ENCODE measurements around the gene GPR55. TPM values are rescaled to one million over a fixed set of nuclear protein-coding genes. Genes with fewer than 3 reads are reported as not detected.

The GPR55 gene
- total RNA-seq, 2 donors from 2014 or later: not detected

DNA sequence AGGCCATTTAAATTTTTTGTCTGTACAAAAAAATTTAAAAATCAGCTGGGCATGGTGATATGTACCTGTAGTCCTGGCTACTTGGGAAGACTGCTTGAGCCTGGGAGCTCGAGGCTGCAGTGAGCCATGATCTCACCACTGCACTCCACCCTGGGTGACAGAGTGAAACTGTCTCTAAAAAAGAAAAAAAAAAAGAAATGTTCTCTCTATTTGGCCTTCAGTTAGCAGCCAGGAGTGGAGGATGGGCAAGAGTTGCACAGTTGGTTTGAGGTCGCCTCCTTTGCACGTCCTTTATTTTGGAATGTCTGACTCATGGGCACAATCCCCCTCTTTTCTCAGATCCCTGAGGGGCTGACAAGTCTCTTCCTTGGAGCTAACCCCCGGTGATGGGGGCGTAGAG is 34.0 kb downstream of the GPR55 start:
- TF ChIP-seq POLR2A (IDR thresholded peaks at IDR 0.05): no peak
- TF ChIP-seq, protein P1, sequence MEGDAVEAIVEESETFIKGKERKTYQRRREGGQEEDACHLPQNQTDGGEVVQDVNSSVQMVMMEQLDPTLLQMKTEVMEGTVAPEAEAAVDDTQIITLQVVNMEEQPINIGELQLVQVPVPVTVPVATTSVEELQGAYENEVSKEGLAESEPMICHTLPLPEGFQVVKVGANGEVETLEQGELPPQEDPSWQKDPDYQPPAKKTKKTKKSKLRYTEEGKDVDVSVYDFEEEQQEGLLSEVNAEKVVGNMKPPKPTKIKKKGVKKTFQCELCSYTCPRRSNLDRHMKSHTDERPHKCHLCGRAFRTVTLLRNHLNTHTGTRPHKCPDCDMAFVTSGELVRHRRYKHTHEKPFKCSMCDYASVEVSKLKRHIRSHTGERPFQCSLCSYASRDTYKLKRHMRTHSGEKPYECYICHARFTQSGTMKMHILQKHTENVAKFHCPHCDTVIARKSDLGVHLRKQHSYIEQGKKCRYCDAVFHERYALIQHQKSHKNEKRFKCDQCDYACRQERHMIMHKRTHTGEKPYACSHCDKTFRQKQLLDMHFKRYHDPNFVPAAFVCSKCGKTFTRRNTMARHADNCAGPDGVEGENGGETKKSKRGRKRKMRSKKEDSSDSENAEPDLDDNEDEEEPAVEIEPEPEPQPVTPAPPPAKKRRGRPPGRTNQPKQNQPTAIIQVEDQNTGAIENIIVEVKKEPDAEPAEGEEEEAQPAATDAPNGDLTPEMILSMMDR (IDR thresholded peaks at IDR 0.05): no peak
- ATAC-seq: no peak
- Histone ChIP-seq H3K27ac (no peak overlapping the region), H3K27me3 (no peaks in the 10 kb centered on the region), H3K36me3 (replicated peaks in 1 of 2; ENCODE audit: insufficient read depth in 1 of 2, low read depth in 2 of 2) (no peaks in the 10 kb centered on the region), H3K4me1 (peaks cover 9% of the 10 kb centered on the region), H3K4me3 (no peak overlapping the region), H3K9me3 (no peaks in the 10 kb centered on the region)
- DNase-seq: no peak
- WGBS, 2 donors: 43 to 55% methylated on average over 5 of the region's 5 CpGs
- intact Hi-C loops (cut with DNase I): no loop called here

DNA sequence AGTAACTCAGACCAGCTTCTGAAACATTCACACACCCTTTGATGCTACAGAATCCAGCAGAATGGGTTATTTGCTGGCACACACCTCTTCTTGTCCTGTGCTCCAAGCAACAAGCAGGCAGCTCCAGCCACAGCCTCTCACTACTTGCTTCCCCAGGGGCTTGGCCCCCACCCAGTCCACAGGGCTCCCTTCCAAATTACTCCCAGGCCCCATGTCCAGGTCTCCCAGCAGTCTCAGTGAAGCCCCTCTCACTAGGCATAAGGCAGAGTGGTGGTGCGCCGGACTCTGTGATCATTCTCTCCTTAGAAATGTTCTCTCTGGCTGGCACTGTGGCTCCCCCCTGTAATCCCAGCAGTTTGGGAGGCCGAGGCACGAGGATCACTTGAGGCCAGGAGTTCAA is 34.4 kb downstream of the GPR55 start:
- Histone ChIP-seq H3K36me3 (replicated peaks in 1 of 2; ENCODE audit: insufficient read depth in 1 of 2, low read depth in 2 of 2) (no peaks in the 10 kb centered on the region), H3K27me3 (no peaks in the 10 kb centered on the region), H3K4me1 (peaks cover 4% of the 10 kb centered on the region), H3K9me3 (no peaks in the 10 kb centered on the region), H3K4me3 (no peak overlapping the region), H3K27ac (no peak overlapping the region)
- no peak for ATAC-seq
- 79 to 86% methylated on average over 4 of the region's 4 CpGs for WGBS, 2 donors
- no peak for DNase-seq
- TF ChIP-seq POLR2A (IDR thresholded peaks at IDR 0.05): no peak
- TF ChIP-seq, protein P1 (IDR thresholded peaks at IDR 0.05): no peak
- intact Hi-C loops (cut with DNase I): no loop called here

DNA sequence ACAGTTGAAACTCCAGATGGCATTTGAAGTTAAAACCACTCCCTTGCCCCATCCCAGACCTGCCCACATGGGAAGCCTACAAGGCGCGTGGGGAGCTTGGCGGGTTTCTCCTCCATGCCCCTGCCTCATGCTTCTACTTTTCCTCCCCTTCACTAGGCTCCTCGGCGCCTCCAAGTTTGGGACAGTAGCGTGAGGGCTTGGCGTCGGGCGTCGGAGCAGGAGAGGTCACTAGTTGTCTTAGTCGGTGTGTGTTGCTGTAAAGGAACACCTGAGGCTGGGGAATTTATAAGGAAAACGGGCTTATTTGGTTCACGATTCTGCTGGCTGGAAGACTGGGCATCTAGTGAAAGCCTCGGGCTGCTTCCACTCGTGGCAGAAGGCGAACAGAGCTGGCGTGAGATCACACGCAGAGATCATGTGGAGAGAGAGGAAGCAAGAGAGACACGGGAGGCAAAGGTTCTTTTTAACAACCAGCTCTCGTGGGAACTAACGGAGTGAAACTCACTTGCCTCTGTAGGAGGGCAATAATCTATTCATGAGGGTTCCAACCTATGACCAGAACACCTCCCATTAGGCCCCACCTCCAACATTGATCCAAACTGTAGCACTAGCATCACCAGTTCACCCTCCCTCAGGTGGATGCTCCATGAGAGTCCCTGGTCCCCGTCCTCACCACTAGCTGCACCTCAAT is 35.0 kb downstream of the GPR55 start:
- intact Hi-C loops (cut with DNase I): no loop called here
- H3K36me3 ChIP-seq (replicated peaks in 1 of 2; ENCODE audit: insufficient read depth in 1 of 2, low read depth in 2 of 2): no peaks in the 10 kb centered on the region
- H3K9me3 ChIP-seq: no peaks in the 10 kb centered on the region
- H3K27ac ChIP-seq: no peak overlapping the region
- no peak for DNase-seq
- H3K4me1 ChIP-seq: no peaks in the 10 kb centered on the region
- TF ChIP-seq POLR2A (IDR thresholded peaks at IDR 0.05): no peak
- TF ChIP-seq, protein P1 (IDR thresholded peaks at IDR 0.05): no peak
- H3K4me3 ChIP-seq: no peak overlapping the region
- no peaks in the 10 kb centered on the region for H3K27me3 ChIP-seq
- WGBS, 2 donors: 78 to 81% methylated on average over 22 of the region's 22 CpGs
- no peak for ATAC-seq

DNA sequence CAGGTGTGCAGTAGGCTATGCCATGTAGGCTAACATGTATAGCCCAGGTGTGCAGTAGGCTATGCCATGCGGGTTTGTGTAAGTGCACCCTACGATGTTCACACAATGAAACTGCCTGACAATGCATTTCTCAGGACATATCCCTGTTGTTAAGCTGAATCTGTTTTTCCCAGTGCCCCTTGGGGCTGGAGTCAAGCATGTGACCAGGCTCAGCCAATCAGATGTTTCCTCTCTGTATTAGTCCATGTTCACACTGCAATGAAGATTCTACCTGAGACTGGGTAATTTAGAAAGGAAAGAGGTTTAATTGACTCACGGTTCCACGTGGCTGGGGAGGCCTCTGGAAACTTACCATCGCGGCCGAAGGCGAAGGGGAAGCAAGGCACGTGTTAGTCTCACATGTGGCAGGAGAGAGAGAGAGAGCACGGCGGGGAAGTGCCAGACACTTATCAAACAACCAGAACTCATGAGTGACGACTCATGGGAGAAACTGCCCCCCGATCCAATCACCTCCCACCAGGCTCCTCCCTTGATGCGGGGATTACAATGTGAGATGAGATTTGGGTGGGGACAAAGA is 36.1 kb downstream of the GPR55 start:
- Histone ChIP-seq H3K27ac (no peak overlapping the region), H3K4me3 (no peak overlapping the region), H3K36me3 (replicated peaks in 1 of 2; ENCODE audit: insufficient read depth in 1 of 2, low read depth in 2 of 2) (no peaks in the 10 kb centered on the region), H3K27me3 (no peaks in the 10 kb centered on the region), H3K4me1 (no peaks in the 10 kb centered on the region), H3K9me3 (no peaks in the 10 kb centered on the region)
- 83 to 86% methylated on average over 14 of the region's 14 CpGs for WGBS, 2 donors
- no peak for ATAC-seq
- DNase-seq: no peak
- intact Hi-C loops (cut with DNase I): no loop called here
- no peak for TF ChIP-seq POLR2A (IDR thresholded peaks at IDR 0.05)
- TF ChIP-seq, protein P1 (IDR thresholded peaks at IDR 0.05): no peak

DNA sequence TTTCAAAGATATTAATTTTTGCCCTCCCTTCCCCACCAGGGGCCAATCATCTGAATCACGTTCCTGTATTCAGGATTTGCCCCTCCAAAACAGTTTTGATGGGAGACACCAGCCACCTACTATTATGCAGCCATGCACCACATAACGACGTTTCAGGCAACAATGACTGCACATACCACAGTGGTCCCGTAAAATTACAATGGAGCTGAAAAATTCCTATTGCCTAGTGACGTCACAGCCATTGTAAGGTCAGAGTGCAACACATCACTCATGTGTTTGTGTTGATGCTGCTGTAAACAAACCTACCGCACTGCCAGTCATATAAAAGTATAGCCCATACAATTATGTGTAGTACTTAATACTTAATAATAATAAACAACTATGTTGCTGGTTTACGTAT is 37.7 kb downstream of the GPR55 start:
- H3K4me1 ChIP-seq: no peaks in the 10 kb centered on the region
- DNase-seq (no peak), ATAC-seq (no peak)
- intact Hi-C loops (cut with DNase I): no loop called here
- H3K27me3 ChIP-seq: no peaks in the 10 kb centered on the region
- no peak overlapping the region for H3K4me3 ChIP-seq
- no peak overlapping the region for H3K27ac ChIP-seq
- WGBS, 2 donors: 77 to 82% methylated on average over 7 of the region's 7 CpGs
- no peaks in the 10 kb centered on the region for H3K36me3 ChIP-seq (replicated peaks in 1 of 2; ENCODE audit: insufficient read depth in 1 of 2, low read depth in 2 of 2)
- H3K9me3 ChIP-seq: no peaks in the 10 kb centered on the region
- TF ChIP-seq, protein P1 (IDR thresholded peaks at IDR 0.05): no peak
- TF ChIP-seq POLR2A (IDR thresholded peaks at IDR 0.05): no peak
